Retinal pigment epithelial cell (primary cell): ENCODE data around the gene OPRPN.

Source experiments
- DNase-seq: peaks from one replicate; pipeline ENCODE4 v3.0.0-alpha.2; 2010; ENCODE audit warnings: low read depth
- H3K4me3 ChIP-seq: 2 replicates; pipeline ENCODE4 v1.5.1; 2011; ENCODE audit warnings: mild to moderate bottlenecking, low read length, control low read depth, moderate library complexity
- CTCF ChIP-seq: conservative IDR thresholded peaks from 2 replicates; pipeline ENCODE4 v1.5.1; 2011; ENCODE audit warnings: low read depth, low read length, control low read depth, inconsistent platforms

Gene OPRPN

GRCh38 chr4:70405765-70406164, 8.0 kb downstream of the OPRPN start:
- H3K4me3 ChIP-seq: no peak overlapping the region
- no peak for DNase-seq
- no peak for TF ChIP-seq CTCF

- no peak overlapping the region for H3K4me3 ChIP-seq
- peak; percentile 4 for DNase-seq
- no peak for TF ChIP-seq CTCF
These were observed 27.6 kb downstream of the OPRPN start for GRCh38 chr4:70425306-70425705.

GRCh38 chr4:70426789-70427188, 29.0 kb downstream of the OPRPN start:
- no peak overlapping the region for H3K4me3 ChIP-seq
- no peak for DNase-seq
- TF ChIP-seq CTCF: no peak

- H3K4me3 ChIP-seq: no peak overlapping the region
- DNase-seq: no peak
- no peak for TF ChIP-seq CTCF
These were observed 39.5 kb downstream of the OPRPN start for GRCh38 chr4:70437197-70437596.

- no peak for TF ChIP-seq CTCF
- H3K4me3 ChIP-seq: no peak overlapping the region
- DNase-seq: no peak
These were observed 44.7 kb downstream of the OPRPN start for GRCh38 chr4:70442474-70442873.

- no peak for DNase-seq
These were observed 45.6 kb downstream of the OPRPN start for GRCh38 chr4:70443329-70443728.

GRCh38 chr4:70449220-70449619, 51.5 kb downstream of the OPRPN start:
- no peak for DNase-seq
- no peak for TF ChIP-seq CTCF
- H3K4me3 ChIP-seq: no peak overlapping the region

More at GRCh38 chr4:70443329-70443728, 45.6 kb downstream of the OPRPN start:
- no peak for TF ChIP-seq CTCF
- no peak overlapping the region for H3K4me3 ChIP-seq
